ENCODE measurements around the gene C22orf39.

C22orf39 gene

DNA sequence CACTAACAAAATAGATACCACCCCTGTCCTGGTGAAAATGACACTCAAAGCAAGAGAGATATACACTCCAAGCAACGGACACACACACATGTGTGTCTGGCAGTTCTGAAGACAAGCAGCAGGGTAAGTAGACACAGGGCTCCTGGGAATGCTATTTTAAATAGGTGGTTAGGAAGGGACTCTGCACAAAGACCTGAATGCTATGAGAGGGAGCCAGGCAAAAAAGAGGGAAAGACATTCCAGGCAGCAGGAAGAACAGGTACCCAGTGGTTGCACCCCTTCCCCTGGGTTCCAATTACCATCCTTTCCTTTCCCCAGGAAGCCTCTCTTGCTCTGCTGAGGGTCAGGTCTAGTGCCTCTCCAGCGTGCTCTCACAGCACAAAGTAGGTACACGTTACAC is 28.5 kb upstream of the C22orf39 start:
- DNase-seq: no peak

DNA sequence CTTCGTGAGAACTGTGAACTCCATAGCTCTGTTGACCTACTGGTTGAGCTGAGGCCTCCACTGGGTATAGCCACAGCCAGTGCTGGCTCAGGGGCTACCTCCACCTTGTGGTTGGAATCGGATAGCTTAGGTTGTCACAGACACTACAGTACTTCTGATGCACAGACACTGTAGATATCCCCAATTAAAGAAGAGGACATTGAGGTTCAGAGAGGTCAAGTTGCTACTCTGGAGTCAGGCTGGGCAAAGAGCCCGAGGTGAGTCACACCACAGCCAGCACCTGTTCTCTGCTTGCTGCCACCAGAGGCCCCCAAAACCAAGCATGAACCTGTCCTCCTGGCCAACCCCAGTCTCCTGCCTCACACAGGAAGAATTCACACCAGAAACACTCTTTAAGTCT is 26.1 kb upstream of the C22orf39 start:
- no peak for DNase-seq

DNA sequence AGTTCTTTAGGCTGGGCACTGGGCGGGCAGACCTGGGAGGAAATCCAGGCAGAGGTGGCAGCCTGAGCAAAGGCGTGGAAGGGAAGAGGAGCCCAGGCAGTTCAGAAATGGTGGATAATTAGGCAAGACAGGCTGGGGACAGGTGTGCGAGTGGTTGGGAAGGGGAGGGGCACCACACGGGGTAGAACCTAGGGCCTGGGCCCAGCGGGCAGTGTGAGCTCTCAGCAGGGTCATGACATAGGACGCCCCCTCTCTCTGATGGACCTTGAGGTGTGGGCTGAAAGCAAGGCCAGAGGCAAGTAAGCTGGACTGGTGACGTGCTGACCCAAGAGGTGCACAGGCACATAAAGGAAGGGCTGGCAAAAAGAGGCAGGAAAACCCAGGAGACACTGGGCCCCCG is 24.7 kb upstream of the C22orf39 start:
- no peak for DNase-seq

DNA sequence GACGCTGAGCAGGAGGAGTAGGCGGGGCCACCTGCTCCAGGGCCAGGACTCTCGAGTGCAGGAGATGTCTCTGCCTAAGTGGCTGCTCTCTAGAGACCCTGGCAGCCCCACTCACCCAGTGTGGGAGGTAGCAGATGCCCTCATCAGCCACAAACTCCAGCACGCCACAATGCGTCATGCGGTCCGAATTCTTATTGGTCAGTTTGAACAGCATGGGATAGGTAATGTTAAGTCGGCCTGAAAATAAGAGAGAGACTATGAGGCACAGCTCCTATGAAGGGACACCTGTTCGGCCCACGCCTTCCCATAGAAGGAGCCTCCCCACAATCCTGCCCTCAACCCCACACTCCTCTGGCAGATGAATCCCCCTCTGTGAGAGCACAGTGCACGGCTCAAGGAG is 24.1 kb upstream of the C22orf39 start:
- no peak for DNase-seq

GRCh38 chr22:19470010-19470409 is 22.5 kb upstream of the C22orf39 start:
- no peak for DNase-seq

DNA sequence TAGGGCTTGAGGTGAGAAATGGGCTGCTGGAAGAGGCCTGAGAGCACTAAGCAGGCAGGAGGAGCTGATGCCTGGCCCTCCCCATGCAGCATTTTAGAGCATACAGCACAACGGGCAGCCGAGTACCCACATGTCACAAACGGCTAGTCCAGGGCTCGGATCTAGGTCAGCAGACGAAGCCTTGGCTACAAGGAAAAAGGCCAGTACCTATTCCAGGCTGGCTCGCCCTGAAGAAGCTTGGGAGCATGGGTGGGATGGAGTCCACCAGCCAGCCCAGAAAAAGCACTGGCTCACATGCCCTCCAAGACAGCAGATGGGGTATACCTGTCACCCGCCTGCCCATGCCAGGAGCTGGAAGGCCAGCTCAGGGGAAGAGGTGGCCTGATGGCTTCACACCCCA is 21.9 kb upstream of the C22orf39 start:
- no peak for DNase-seq

GRCh38 chr22:19467912-19468311 is 20.4 kb upstream of the C22orf39 start:
- DNase-seq: no peak

GRCh38 chr22:19466848-19467752 is 19.6 kb upstream of the C22orf39 start:
- no peak for DNase-seq

DNA sequence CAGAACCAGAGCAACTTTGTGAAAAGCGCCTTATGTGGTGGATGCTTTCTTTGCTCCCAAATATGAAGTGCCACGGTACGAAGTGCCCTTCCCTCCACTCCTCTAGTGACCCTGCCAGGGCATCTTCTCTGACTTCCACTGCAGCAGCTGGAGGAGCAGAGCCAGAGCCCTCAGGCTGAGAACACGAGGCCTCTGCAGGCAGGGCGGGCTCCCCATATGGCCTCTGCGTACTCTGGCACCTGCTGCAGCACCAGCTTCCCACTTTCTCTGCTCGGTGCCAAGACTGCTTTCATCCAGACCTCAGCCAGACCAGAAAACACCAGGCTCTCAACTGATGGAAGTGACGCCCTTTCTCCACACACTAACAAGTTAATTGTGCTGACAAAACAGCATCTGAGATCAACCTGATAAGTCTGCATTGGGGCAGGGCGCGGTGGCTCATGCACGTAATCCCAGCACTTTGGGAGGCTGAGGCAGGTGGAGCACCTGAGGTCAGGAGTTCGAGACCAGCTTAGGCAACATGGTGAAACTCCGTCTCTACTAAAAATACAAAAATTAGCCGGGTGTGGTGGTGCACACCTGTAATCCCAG is 18.7 kb upstream of the C22orf39 start:
- DNase-seq: no peak

GRCh38 chr22:19464975-19465374 is 17.5 kb upstream of the C22orf39 start:
- no peak for DNase-seq

DNA sequence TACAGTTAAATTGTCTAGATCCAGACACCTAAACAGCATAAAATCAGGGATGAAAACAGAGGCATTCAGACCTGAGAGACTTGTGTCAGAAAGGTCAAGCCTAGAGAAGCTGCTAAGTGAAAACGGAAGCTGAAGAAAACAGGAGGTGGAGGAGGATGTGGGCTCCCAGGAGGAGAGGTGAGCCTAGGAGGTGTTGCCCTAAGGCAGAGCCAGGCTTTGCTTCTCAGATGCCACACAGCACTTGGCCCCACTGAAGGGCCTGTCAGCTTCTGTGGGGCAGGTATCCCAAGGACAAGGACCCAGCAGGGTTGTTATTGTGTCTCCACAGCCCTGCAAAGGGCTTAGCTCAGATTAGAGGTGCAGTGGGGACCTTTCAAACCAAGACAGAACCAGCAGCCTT is 17.0 kb upstream of the C22orf39 start:
- no peak for DNase-seq

GRCh38 chr22:19463491-19464469 is 16.3 kb upstream of the C22orf39 start:
- DNase-seq: no peak

DNA sequence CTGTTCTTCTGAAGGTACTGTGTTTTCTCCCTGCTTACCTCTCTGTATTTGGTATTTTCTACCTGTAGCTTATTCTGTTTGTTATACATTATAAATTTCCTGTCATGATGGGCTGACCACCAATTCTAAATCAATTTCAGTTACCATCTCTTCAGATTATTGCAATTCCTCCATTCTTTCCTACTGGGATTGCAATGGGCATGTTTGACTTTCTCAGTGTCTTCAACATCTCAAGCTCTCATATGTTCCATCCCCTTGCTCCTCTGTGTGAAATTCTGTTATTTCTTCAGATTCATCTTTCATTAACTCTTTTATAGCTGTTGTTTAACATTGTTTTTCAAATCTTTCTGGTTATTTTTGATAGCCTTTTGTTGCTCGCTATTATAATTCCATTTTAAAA is 15.5 kb upstream of the C22orf39 start:
- no peak for DNase-seq

DNA sequence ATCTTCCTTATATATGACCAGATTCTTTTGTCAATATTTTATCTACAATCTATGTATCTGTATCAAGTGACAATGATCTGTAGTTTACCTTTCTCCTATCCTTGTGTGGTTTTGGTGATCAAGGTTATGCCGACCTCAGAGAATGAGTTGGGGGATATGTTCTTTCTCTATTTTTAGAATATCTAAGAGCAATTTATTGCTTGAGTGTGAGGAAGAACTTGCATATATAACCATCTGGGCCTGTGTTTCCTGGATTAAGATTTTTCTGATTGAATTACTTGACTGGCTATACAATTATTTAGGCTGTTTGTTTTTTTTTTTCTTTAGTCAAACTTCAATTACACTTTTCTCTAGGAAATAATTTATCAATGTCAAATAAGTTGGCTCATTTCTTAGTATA is 14.0 kb upstream of the C22orf39 start:
- DNase-seq: no peak

- DNase-seq: no peak
Observed at GRCh38 chr22:19460036-19460435, 12.5 kb upstream of the C22orf39 start.

DNA sequence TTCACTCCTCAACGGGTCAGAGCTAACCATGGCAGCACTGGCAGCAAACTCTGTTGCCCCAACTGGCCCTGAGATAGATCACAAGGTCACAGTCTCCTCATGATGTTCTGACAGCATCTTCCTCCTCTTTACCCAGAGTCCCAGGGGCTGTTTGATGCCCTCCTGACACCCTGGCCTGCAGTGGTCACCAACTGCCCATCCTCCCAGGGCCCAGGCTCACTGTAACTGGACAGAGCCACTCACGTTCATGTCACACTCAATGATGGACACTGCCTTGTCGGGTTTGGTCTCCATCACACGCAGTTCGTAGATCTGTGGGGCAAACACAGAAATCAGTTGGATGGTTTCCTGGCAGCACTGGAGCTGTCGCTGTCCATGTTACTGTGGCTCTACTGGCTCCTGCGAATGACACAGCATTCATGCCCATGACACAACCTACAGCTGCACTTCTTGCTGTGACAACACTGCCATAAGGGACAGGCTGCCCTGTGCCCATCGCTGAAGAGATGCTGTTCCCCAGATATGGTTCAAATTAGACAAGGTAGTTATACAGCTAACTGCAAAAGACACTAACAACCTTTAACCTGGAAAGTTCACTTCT is 10.4 kb upstream of the C22orf39 start:
- DNase-seq: no peak

DNA sequence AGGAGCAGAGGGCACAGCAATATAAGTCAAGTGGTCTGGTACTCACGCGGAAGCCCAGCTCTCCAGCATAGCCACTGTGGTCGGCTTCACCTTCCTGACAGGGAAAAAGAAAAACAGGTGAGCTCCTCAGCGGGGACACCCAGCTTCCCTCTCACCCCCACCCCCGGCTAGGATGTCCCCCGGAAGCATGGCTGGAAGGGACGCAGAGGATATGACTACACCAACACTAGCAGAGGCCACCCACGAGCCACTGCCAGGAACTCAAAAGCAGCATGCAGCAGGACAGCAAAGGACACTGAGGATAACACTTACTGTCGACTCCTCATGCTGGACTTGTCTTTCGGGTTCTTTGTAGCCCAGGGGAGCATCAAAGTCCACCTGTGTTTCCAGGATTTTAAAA is 9.0 kb upstream of the C22orf39 start:
- no peak for DNase-seq

DNA sequence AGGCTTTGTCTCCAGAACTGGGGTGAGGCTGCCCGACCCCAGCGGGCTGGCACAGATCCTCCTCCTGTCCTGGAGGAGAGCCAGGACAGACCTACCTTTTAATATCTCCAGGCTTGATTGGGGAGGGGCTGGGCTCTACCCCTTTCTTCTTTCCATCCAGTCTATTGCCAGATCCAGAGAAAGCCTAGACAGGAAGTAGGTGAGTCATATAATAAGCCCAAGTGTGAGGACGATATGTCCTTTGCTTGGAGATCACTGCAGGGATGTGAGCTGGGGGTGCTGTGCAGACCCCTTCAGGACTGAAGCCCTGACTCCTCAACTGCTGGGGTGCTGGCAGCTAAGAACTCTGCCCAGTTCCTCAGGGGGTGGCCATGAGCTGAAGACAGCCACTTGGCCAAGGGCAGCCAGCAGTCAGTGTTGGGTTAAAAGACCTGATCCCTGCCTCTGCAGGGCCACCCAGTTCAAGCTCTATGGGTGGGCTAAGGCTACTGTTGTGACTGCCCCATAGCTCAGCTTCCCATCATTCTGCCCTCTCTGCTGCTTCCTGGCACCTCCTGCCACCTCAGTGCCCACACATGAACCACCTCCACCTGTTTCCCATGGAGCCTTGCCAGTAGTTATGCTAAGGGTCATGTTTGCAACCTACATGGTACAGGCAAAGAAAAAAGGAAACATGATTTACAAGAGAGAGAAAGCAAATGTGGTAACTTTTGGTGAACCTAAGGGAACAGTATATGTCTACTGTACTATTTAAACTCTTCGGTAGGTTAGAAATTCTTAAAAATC is 8.3 kb upstream of the C22orf39 start:
- no peak for DNase-seq

GRCh38 chr22:19455033-19455432 is 7.5 kb upstream of the C22orf39 start:
- DNase-seq: no peak

DNA sequence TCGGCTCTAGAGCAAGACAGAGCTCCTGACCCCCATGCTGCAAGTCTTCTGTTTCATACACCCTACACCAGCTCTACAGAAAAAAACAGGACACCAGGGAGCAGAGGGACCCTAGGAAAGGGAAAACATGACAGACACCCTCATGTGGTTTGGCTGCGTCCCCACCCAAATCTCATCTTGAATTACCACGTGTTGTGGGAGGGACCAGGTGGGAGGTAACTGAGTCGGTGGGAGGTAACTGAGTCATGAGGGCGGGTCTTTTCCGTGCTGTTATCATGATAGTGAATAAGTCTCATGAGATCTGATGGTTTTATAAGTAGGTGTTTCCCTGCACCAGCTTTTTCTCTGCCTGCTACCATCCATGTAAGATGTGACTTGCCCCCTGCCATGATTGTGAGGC is 6.6 kb upstream of the C22orf39 start:
- DNase-seq: no peak

DNA sequence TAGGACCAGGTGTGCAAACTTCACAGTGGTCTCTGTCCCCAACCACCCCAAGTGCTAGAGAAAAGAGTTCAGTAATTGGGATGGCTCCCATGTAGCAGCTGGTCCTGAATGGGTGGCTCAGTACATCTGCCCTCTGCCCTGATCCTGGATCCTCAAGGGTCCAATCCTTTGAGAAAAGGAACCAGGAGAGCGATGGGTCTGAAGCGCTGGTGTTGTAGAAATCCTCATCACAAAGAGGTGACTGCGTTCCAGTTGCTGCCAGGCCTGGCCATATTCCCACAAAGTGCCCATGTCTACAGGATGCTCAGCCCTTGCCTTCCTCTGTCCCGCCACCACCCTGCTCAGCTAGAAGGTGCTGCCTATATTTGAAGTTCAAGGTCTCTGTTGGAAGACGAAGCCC is 6.2 kb upstream of the C22orf39 start:
- DNase-seq: no peak

DNA sequence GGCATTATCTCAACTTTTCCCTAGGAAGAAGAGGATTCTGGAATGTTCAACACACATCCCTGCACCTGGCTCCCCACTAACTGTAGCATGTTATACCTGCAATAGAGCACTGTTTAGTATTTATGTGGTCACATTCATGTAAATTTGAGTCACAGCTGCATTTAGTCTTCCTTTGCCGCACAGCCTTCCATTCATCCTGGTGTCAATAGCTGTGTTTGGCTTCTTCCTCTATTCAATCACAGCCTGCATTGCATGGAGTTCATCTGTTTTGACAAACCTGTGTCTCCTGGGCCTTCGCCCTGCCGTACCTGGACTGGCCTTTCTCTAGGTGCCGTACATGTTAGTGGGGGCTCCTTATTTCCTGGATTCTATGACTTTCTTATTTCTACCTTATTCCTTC is 4.1 kb upstream of the C22orf39 start:
- no peak for DNase-seq

Data from hippocampal formation (tissue), 2 donors.